Fibroblast of upper back skin (primary cell): ENCODE measurements around the gene PPP2R1B.
A peak's percentile ranks its signal among the peaks of the same experiment; 100 is the strongest.
"Not testable (repeated sequence)": the region's sequence is repeated elsewhere in the genome, so short reads cannot be mapped to it uniquely, and the experiment has no call there.

Experiments
- DNase-seq: peaks from one replicate; pipeline ENCODE4 v3.0.0-alpha.2; 2013

Gene PPP2R1B

DNA sequence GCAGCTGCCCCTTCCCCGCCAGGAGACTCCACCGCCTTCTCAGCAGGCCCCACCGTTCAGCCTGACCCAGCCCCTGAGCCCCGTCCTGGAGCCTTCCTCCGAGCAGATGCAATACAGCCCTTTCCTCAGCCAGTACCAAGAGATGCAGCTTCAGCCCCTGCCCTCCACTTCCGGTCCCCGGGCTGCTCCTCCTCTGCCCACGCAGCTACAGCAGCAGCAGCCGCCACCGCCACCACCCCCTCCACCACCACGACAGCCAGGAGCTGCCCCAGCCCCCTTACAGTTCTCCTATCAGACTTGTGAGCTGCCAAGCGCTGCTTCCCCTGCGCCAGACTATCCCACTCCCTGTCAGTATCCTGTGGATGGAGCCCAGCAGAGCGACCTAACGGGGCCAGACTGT is 42.6 kb downstream of the PPP2R1B start:
- DNase-seq, result no peak

DNA sequence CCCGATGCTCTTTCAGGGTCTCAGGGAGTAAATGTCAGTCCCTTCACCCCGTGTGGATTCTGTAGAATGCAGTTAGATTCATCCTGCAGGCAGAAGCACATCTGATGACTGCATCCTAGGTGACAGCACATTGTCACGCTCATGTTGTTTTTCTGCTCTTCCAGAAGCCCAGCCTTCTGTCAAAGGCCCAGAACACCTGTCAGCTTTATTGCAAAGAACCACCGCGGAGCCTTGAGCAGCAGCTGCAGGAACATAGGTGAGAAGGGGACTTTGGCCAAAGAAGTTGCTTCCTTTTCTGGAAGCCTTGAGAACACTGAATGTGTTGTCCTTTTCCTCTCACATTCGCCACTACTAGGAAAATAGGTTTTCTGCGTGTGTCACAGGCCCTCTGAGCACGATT is 43.7 kb downstream of the PPP2R1B start:
- DNase-seq, result no peak

- no peak for DNase-seq
Measured at GRCh38 chr11:111720801-111721494, 45.2 kb downstream of the PPP2R1B start.

DNA sequence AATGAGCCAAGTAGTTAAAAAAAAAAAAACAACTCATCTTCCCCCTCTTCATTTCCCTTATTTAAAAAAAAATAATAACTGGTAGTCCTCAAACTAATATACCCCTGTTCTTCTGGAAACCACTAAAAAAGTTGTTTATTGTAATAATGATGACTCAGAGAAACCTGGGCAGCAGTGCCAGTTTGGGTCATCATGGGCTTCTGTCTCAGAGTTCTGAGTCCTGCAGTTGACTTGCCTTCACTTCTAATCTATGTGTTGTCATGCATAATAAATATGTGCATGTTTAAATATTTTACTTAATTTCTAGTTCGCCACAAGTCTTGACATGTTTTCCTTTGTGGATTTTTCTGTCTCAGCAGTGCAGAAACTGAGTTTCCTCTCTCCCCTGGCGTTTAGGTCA is 46.8 kb downstream of the PPP2R1B start:
- no peak for DNase-seq

DNA sequence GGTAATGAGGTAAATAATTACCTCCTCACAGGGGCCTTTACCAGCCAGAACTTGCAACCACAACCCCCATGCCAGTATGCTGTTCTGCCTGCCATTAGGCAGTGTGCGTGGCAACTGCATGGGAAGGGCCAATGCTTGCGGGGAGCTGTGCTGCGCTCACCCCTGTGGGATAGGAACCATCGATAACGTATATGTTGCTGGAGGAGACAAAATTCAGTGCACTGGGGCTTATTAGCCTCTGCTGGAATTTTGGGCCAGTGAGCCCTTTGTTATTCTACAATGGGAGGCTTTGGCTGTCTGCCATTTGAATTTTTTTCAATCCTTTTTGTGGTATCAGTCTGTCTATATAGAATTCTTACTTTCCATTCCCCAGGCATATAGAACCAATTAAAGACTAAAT is 47.3 kb downstream of the PPP2R1B start:
- DNase-seq, result peak; percentile 46

DNA sequence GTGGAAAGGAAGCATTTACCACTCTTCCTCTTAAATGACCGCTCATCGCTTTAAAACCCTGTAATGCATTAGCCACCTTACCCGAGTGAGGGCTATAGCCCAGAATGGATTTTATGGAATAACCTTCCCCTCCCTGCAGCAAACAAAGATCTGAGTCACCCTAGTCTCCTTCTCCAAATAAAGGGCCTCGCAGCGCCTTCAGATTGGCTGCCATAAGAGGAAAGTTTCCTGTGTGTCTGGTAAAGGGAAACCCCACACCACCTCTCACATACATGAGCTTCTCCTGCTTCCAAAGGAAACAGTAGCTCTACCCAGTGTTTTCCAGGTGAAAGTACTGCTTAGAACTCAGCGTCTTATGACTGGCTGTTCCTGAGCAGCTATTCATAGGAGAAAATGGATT is 47.8 kb downstream of the PPP2R1B start:
- peak; percentile 43 for DNase-seq

DNA sequence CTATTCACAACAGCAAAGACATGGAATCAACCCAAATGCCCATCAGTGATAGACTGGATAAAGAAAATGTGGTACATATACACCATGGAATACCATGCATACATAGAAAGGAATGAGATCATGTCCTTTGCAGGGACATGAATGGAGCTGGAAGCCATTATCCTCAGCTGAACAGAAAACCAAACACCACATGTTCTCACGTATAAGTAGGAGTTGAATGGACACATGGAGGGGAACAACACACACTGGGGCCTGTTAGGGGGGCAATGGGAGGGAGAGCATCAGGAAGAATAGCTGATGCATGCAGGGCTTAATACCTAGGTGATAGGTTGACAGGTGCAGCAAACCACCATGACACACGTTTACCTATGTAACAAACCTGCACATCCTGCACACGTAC is 48.5 kb downstream of the PPP2R1B start:
- not testable (repeated sequence) for DNase-seq

GRCh38 chr11:111715142-111715816 is 50.9 kb downstream of the PPP2R1B start:
- DNase-seq, result no peak

DNA sequence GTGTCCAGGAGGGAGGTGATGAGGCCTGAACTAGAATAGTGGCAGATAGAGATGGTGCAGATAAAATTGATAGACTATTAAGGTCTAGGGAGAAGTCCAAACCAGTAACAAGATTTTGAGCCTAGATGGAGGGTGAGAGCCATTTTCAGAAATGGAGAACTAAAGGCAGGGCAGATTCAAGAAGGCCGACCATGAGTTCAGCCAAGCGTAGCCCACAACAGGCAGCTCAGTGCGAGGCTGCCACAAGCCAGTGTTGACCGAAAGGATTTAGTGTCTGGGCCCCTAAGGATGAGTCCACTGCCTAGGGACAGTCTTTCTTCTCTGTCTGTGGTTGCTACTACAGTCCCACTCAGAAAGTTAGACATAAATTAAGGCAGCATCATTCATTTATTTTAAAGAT is 51.7 kb downstream of the PPP2R1B start:
- no peak for DNase-seq

GRCh38 chr11:111707691-111708067 is 58.5 kb downstream of the PPP2R1B start:
- DNase-seq, result no peak

DNA sequence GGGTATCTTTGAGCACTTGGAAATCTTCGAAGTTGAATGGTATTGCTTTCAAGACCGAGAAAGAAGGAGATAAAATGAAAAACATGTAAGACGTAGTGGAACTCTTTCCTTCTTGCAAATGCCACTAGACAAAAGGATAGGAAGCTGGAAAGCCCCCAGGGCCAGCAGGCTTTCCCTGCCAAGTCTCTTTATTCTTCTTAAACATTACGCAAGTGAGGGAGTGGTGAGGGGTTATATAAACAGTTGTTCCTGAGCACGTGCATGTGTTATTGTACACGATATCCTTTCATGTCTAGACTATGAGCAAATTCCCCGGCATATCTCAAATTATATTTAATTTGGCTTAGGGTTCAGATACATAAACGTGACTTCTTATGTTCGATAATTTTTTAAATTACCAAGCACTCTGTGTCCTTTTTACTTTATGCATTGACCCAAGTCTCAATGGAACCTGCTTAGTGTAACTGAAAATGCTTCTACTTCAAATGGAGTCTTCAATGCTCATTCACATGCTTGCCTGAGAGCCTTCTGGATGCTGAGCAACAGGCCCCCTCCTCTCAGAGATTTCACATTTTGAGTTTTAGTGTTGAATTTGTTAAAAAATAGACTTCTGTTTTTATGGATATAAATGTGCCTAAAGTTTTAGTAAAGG is 59.0 kb downstream of the PPP2R1B start:
- DNase-seq, result peak; percentile 37

GRCh38 chr11:111703576-111703975 is 62.6 kb downstream of the PPP2R1B start:
- no peak for DNase-seq

GRCh38 chr11:111702623-111703022 is 63.6 kb downstream of the PPP2R1B start:
- no peak for DNase-seq

DNA sequence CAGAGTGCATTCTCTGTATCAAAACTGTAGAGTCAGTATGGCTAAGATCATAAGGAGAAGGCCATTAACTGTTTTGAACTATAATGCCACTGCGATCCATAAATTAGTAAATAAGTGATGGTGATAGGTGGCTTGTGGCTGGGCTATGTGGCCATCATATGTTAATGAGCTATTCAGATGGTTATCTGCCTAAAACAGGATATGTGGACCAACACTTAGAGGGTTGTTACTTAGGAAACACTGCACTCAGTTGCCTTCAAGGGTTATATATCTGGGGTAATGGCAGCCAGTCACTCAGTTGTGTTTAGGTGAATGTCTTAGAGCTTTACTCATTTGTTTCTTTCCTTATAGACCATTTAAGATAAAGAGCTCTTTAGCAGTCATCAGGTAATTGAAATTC is 66.0 kb downstream of the PPP2R1B start:
- DNase-seq, result no peak

- no peak for DNase-seq
Measured at GRCh38 chr11:111699579-111700156, 66.5 kb downstream of the PPP2R1B start.

- DNase-seq, result no peak
Measured at GRCh38 chr11:111698852-111699559, 67.2 kb downstream of the PPP2R1B start.

DNA sequence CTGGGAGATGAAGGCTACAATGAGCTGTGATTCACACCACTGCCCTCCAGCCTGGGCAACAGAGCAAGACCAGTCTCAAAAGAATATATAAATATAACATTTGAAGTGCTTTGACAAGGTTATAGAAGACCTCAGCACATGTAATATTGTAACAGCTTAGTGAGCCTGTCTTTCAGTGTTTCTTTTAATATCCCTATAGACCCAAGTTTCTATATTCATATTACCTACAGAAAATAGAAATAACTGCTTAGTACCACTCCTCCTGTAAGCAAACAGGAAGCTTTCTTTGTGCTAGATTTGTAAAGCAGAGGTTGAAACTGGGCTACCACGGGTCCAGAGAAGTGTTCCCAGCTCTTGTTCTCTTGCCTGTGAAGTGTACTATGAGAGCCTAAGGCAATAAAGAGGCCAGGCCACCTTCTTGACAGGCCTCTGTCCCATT is 68.2 kb downstream of the PPP2R1B start:
- no peak for DNase-seq

DNA sequence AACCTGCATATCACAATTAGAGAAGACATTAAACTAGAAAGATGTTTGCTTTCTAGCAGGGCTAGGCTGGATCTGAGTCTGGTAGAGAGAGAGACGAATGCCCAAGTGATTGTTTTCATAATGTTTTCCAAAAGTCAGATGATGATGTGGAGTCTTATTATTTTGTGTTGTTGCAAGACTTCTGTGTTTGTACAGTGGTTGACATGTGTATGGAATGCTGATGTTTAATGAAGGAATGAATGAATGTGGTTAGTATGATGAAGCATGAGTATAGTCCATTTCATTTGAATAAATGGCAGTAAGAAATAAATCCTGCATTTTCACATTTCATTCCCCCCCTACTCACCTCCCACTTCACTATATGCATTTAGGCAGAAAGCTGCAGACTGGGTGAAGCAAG is 69.6 kb downstream of the PPP2R1B start:
- peak; percentile 37 for DNase-seq

DNA sequence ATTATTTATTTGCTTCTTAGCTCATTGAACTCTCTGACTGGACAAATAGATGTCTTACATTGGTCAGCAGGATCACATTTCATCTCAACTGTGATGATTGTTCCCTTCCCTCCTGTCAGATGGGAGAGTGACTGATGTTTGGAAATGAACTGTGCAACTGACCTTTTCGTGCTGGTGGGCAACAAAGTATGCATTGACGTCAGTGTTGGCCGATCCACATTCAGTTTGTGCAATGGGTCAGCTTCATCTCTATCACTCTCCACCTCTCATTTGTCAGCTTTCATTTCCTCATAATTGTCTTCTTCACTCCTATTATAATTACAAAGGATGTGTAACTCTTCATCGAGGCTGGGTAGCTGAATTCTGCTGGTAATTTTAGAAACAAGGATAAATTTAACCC is 71.3 kb downstream of the PPP2R1B start:
- DNase-seq, result peak; percentile 88

DNA sequence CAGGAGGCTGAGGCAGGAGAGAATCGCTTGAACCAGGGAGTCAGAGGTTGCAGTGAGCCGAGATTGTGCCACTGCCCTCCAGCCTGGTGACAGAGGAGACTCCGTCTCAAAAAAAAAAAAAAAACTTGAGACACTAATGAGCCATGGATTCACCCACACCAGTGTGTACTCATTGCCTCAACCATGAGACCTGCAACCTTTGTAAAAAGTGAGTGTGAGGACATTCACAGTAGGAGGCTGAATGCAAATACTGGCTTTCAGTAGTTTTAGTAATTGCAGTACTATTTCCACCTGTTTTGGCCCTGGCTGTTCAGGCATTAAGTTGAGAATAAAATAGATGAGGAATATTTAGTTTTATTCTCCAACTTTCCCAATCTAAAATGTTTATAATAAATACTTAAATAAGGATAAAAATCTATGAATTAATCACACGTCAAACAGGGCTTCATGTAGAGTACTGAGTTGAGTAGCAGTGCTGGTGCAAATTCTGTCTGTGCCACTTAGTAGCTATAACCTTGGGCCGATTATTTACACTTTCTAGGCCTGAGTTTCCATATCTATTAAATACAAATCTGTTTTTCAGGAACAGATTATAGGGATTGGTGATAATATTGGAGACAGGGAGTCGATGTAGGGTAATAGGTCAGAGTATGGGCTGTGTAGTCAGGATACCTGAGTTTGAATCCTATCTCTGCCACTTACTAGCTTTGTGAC is 72.8 kb downstream of the PPP2R1B start:
- no peak for DNase-seq

- DNase-seq, result no peak
Measured at GRCh38 chr11:111691741-111692140, 74.4 kb downstream of the PPP2R1B start.

DNA sequence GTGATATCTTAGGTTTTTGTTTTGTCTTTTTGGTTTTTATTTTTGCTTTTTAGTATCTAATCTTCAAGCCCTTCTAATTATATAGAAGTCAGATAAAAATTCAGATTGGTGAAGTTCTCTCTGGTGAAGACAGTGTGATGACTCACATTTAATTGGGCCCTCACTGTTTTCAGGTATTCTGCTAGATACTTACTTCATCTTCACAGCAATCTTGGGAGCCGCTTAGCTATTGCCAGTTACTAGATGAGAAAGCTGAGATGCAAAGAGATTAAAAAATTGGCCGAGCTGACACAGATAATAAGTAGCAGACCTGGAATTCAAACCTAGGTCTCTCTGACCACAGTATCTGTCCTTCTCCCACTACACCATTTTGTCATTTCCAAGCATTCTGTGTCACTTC is 75.0 kb downstream of the PPP2R1B start:
- DNase-seq, result no peak

GRCh38 chr11:111688013-111688412 is 78.2 kb downstream of the PPP2R1B start:
- DNase-seq, result no peak
